ENCODE data around the gene MSRB1. TPM values are rescaled to one million over a fixed set of nuclear protein-coding genes. Genes with fewer than 3 reads are reported as not detected.

The MSRB1 gene
- total and polyA plus RNA-seq, 2 of the 13 experiments (the other 11 are each of a cell fraction or from before 2014, with no cell fraction given) = 32.1 to 75.4 TPM

DNA sequence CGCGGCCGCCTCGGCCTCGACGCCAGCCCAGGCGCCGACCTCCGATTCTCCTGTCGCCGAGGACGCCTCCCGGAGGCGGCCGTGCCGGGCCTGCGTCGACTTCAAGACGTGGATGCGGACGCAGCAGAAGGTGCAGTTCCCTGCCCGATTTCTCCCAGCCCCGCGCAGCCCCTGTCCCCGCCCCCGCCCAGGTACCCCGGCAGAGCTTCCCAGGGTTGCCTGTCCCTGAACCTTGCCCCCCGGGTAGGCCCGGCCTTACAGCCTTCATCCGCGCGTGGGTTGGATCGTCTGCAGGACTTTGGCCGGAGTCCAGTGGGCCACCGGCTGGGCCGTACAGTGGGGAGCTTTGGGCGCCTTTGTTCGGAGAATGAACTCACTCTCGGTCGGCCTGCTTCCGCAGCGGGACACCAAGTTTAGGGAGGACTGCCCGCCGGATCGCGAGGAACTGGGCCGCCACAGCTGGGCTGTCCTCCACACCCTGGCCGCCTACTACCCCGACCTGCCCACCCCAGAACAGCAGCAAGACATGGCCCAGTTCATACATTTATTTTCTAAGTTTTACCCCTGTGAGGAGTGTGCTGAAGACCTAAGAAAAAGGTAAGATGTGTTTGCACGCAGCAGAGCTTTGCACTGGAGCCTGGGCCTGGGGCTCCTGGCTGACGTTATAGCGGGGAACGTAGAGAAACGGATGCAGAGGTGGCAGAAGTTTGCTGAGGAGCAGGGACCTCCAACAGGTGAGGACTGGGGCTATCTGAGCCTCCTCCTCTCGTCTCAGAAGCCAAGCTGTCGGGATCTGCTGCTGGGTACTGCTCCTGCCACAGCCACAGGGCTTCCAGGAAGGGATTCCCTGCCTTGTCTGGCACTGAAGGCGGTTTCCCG lies 41.6 kb upstream of the MSRB1 start (continued):
- TF ChIP-seq, protein P1, sequence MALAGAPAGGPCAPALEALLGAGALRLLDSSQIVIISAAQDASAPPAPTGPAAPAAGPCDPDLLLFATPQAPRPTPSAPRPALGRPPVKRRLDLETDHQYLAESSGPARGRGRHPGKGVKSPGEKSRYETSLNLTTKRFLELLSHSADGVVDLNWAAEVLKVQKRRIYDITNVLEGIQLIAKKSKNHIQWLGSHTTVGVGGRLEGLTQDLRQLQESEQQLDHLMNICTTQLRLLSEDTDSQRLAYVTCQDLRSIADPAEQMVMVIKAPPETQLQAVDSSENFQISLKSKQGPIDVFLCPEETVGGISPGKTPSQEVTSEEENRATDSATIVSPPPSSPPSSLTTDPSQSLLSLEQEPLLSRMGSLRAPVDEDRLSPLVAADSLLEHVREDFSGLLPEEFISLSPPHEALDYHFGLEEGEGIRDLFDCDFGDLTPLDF (CRISPR knock-in tag; IDR thresholded peaks at IDR 0.05) = no peak; the same call in 1 of the 2 replicates
- TF ChIP-seq ISX (CRISPR knock-in tag; conservative IDR thresholded peaks at IDR 0.05) = no peak
- no peak for TF ChIP-seq ZNF30 (CRISPR knock-in tag; IDR thresholded peaks at IDR 0.05)
- TF ChIP-seq NCOR1 (IDR thresholded peaks at IDR 0.05; ENCODE audit: borderline replicate concordance, low read length) = peak; percentile 84
- TF ChIP-seq NCOA5 (CRISPR knock-in tag; IDR thresholded peaks at IDR 0.05) = no peak
- TF ChIP-seq KLF16 (CRISPR knock-in tag; IDR thresholded peaks at IDR 0.05) = no peak; a peak in 1 of 4 replicates
- peak; percentile 89 for TF ChIP-seq ASH2L (IDR thresholded peaks at IDR 0.05; ENCODE audit: insufficient read length, low read depth, low read length)
- TF ChIP-seq ZNF224 (CRISPR knock-in tag; IDR thresholded peaks at IDR 0.05) = no peak
- TF ChIP-seq KLF9 (CRISPR knock-in tag; IDR thresholded peaks at IDR 0.05; ENCODE audit: low read depth) = no peak
- no peak for TF ChIP-seq SOX6 (IDR thresholded peaks at IDR 0.05)
- TF ChIP-seq SOX6 (CRISPR knock-in tag; IDR thresholded peaks at IDR 0.05) = no peak
- TF ChIP-seq ZNF451 (CRISPR knock-in tag; IDR thresholded peaks at IDR 0.05) = no peak
- TF ChIP-seq, protein P2, sequence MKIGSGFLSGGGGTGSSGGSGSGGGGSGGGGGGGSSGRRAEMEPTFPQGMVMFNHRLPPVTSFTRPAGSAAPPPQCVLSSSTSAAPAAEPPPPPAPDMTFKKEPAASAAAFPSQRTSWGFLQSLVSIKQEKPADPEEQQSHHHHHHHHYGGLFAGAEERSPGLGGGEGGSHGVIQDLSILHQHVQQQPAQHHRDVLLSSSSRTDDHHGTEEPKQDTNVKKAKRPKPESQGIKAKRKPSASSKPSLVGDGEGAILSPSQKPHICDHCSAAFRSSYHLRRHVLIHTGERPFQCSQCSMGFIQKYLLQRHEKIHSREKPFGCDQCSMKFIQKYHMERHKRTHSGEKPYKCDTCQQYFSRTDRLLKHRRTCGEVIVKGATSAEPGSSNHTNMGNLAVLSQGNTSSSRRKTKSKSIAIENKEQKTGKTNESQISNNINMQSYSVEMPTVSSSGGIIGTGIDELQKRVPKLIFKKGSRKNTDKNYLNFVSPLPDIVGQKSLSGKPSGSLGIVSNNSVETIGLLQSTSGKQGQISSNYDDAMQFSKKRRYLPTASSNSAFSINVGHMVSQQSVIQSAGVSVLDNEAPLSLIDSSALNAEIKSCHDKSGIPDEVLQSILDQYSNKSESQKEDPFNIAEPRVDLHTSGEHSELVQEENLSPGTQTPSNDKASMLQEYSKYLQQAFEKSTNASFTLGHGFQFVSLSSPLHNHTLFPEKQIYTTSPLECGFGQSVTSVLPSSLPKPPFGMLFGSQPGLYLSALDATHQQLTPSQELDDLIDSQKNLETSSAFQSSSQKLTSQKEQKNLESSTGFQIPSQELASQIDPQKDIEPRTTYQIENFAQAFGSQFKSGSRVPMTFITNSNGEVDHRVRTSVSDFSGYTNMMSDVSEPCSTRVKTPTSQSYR (CRISPR knock-in tag; IDR thresholded peaks at IDR 0.05; ENCODE audit: borderline replicate concordance) = no peak
- TF ChIP-seq HMGA1 (CRISPR knock-in tag; conservative IDR thresholded peaks at IDR 0.05) = no peak
- no peak for TF ChIP-seq HOXA5 (CRISPR knock-in tag; IDR thresholded peaks at IDR 0.05)
- no peak for TF ChIP-seq ZNF792 (CRISPR knock-in tag; IDR thresholded peaks at IDR 0.05)
- TF ChIP-seq NFATC3 (CRISPR knock-in tag; IDR thresholded peaks at IDR 0.05) = no peak
- TF ChIP-seq ZNF547 (CRISPR knock-in tag; IDR thresholded peaks at IDR 0.05) = no peak
- no peak; the same call in 1 of the 2 replicates for TF ChIP-seq ZNF788 (CRISPR knock-in tag; IDR thresholded peaks at IDR 0.05; ENCODE audit: borderline replicate concordance)
- no peak for TF ChIP-seq JARID2 (CRISPR knock-in tag; IDR thresholded peaks at IDR 0.05; ENCODE audit: insufficient replicate concordance)
- TF ChIP-seq, protein P3, sequence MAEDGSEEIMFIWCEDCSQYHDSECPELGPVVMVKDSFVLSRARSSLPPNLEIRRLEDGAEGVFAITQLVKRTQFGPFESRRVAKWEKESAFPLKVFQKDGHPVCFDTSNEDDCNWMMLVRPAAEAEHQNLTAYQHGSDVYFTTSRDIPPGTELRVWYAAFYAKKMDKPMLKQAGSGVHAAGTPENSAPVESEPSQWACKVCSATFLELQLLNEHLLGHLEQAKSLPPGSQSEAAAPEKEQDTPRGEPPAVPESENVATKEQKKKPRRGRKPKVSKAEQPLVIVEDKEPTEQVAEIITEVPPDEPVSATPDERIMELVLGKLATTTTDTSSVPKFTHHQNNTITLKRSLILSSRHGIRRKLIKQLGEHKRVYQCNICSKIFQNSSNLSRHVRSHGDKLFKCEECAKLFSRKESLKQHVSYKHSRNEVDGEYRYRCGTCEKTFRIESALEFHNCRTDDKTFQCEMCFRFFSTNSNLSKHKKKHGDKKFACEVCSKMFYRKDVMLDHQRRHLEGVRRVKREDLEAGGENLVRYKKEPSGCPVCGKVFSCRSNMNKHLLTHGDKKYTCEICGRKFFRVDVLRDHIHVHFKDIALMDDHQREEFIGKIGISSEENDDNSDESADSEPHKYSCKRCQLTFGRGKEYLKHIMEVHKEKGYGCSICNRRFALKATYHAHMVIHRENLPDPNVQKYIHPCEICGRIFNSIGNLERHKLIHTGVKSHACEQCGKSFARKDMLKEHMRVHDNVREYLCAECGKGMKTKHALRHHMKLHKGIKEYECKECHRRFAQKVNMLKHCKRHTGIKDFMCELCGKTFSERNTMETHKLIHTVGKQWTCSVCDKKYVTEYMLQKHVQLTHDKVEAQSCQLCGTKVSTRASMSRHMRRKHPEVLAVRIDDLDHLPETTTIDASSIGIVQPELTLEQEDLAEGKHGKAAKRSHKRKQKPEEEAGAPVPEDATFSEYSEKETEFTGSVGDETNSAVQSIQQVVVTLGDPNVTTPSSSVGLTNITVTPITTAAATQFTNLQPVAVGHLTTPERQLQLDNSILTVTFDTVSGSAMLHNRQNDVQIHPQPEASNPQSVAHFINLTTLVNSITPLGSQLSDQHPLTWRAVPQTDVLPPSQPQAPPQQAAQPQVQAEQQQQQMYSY (CRISPR knock-in tag; IDR thresholded peaks at IDR 0.05) = no peak
- no peak for TF ChIP-seq MTF1 (CRISPR knock-in tag; IDR thresholded peaks at IDR 0.05)
- peak; percentile 71; the same call in 1 of the 2 replicates for TF ChIP-seq ZFX (CRISPR knock-in tag; IDR thresholded peaks at IDR 0.05; ENCODE audit: low read depth)
- no peak for TF ChIP-seq ZBTB1 (CRISPR knock-in tag; IDR thresholded peaks at IDR 0.05; ENCODE audit: borderline replicate concordance)

All from HepG2 (cell line).